ENCODE measurements around the gene THRSP.

Gene THRSP

GRCh38 chr11:78100676-78101472, 37.2 kb downstream of the THRSP start:
- no peak for DNase-seq (ENCODE audit: low spot score)
- no peak for TF ChIP-seq CTCF (IDR thresholded peaks at IDR 0.05; ENCODE audit: extremely low read depth, missing control alignments)

- DNase-seq (ENCODE audit: low spot score) = no peak
- no peak for TF ChIP-seq CTCF (IDR thresholded peaks at IDR 0.05; ENCODE audit: extremely low read depth, missing control alignments)
Observed at GRCh38 chr11:78109081-78110015, 45.7 kb downstream of the THRSP start.

- no peak for DNase-seq (ENCODE audit: low spot score)
- TF ChIP-seq CTCF (IDR thresholded peaks at IDR 0.05; ENCODE audit: extremely low read depth, missing control alignments) = no peak
Observed at GRCh38 chr11:78110351-78110750, 46.7 kb downstream of the THRSP start.

GRCh38 chr11:78110830-78111229, 47.2 kb downstream of the THRSP start:
- DNase-seq (ENCODE audit: low spot score) = no peak
- TF ChIP-seq CTCF (IDR thresholded peaks at IDR 0.05; ENCODE audit: extremely low read depth, missing control alignments) = no peak

GRCh38 chr11:78111298-78111697, 47.6 kb downstream of the THRSP start:
- DNase-seq (ENCODE audit: low spot score) = no peak
- no peak for TF ChIP-seq CTCF (IDR thresholded peaks at IDR 0.05; ENCODE audit: extremely low read depth, missing control alignments)

GRCh38 chr11:78112582-78113275, 49.1 kb downstream of the THRSP start:
- TF ChIP-seq CTCF (IDR thresholded peaks at IDR 0.05; ENCODE audit: extremely low read depth, missing control alignments) = no peak
- DNase-seq (ENCODE audit: low spot score) = peak; percentile 30

Data from GM20000 (cell line).